Panc1 (cell line): ENCODE data around the gene GPD2. TPM values are rescaled to one million over a fixed set of nuclear protein-coding genes. Genes with fewer than 3 reads are reported as not detected.

Source experiments
- ATAC-seq: fragments of 200-7000 bp; cut with Tn5 transposase; 2 replicates; pipeline ENCODE4 v1.9.1; 2020; ENCODE audit warnings: mild to moderate bottlenecking, moderate library complexity
- BruUV-seq: library from RNA; stranded (reverse); fragments of 400-500 nt; replicated peaks from 2 replicates; lab custom pipeline; 2021; lab: Mats Ljungman, UMichigan
- CTCF ChIA-PET: fragments of 300-600 bp; sonication (Branson Sonifier 250); formaldehyde crosslinking; loops from one replicate; lab custom pipeline; 2022; ENCODE audit warnings: antibody characterized with exemption; lab: Charles Lee
- POLR2A ChIA-PET: fragments of 300-600 bp; sonication (Branson Sonifier 250); formaldehyde crosslinking; loops from one replicate; lab custom pipeline; 2022; ENCODE audit warnings: antibody characterized with exemption; lab: Charles Lee
- DNase-seq: peaks from one replicate; pipeline ENCODE4 v3.0.0-alpha.2; 2010; ENCODE audit warnings: low read depth, low spot score
- H3K27ac ChIP-seq: 2 replicates; pipeline ENCODE4 v1.5.1; 2011; ENCODE audit warnings: mild to moderate bottlenecking, low read length, inconsistent platforms
- H3K27me3 ChIP-seq: fragments of 200-500 bp; sonication (Bioruptor generic); 2 replicates; pipeline ENCODE4 v1.6.0; 2014; ENCODE audit warnings: low read length, inconsistent platforms; ENCODE audit not compliant: control insufficient read depth, insufficient read depth
- H3K36me3 ChIP-seq: fragments of 200-500 bp; sonication (Bioruptor generic); 2 replicates; pipeline ENCODE4 v1.5.1; 2014; ENCODE audit warnings: inconsistent platforms, mild to moderate bottlenecking, low read length, moderate library complexity; ENCODE audit not compliant: control insufficient read depth, insufficient read depth
- H3K4me1 ChIP-seq: 2 replicates; pipeline ENCODE4 v1.5.1; 2011; ENCODE audit warnings: inconsistent platforms, mild to moderate bottlenecking, low read length, moderate library complexity; ENCODE audit not compliant: control insufficient read depth, insufficient read depth
- H3K4me3 ChIP-seq, 2 experiments: 2 replicates each; pipeline ENCODE4 v1.5.1; 2011 to 2012; ENCODE audit warnings: low read depth in 2 of 2, low read length in 2 of 2, mild to moderate bottlenecking in 2 of 2, inconsistent platforms in 1 of 2, moderate library complexity in 1 of 2
- H3K9me3 ChIP-seq: fragments of 200-500 bp; sonication (Bioruptor generic); 2 replicates; pipeline ENCODE4 v1.5.1; 2014; ENCODE audit warnings: low read depth, mild to moderate bottlenecking, inconsistent platforms, low read length, moderate library complexity; ENCODE audit not compliant: control insufficient read depth, insufficient read depth
- POLR2AphosphoS5 ChIP-seq: IDR thresholded peaks from 2 replicates; pipeline ENCODE4 v1.6.1; 2012; ENCODE audit warnings: mild to moderate bottlenecking, low read depth, low read length, moderate library complexity
- SIN3A ChIP-seq: IDR thresholded peaks from 2 replicates; pipeline ENCODE4 v1.6.1; 2012; ENCODE audit warnings: low read depth, mild to moderate bottlenecking, low read length, moderate library complexity, borderline replicate concordance; ENCODE audit not compliant: insufficient read depth
- TCF7L2 ChIP-seq: IDR thresholded peaks from 2 replicates; pipeline ENCODE4 v1.6.1; 2011; ENCODE audit warnings: mild to moderate bottlenecking, low read depth, low read length, inconsistent platforms
- in situ Hi-C: cut with HindIII; loops from 2 replicates; pipeline ENCODE4 v1.10.0; 2016; ENCODE audit warnings: low sequenced_read_pairs, low pct_unique_long_range_greater_than_20kb
- intact Hi-C: fragments of 100-400 bp; cut with micrococcal nuclease; formaldehyde crosslinking; loops from one replicate; pipeline ENCODE4 v1.10.0; 2022; ENCODE audit not compliant: unreplicated experiment
- total RNA-seq: library from RNA; stranded (reverse); gene quantifications from one replicate; pipeline ENCODE4 v1.2.1, GENCODE V29; 2021; ENCODE audit not compliant: unreplicated experiment
- TF ChIP-seq, protein P1 (sequence below), 2 experiments: IDR thresholded peaks; 2 replicates each; pipeline ENCODE4 v1.6.1; 2011 to 2012; ENCODE audit warnings: low read depth in 2 of 2, control low read depth in 1 of 2, low read length in 1 of 2, mild to moderate bottlenecking in 1 of 2, moderate library complexity in 1 of 2; ENCODE audit not compliant: insufficient read depth in 1 of 2
- TF ChIP-seq, protein P2 (sequence below): fragments of 450-650 bp; IDR thresholded peaks from 2 replicates; pipeline ENCODE4 v1.5.1; 2017; ENCODE audit warnings: mild to moderate bottlenecking

The GPD2 gene
- total RNA-seq, 1 experiment from 2014 or later, result 27.5 TPM

DNA sequence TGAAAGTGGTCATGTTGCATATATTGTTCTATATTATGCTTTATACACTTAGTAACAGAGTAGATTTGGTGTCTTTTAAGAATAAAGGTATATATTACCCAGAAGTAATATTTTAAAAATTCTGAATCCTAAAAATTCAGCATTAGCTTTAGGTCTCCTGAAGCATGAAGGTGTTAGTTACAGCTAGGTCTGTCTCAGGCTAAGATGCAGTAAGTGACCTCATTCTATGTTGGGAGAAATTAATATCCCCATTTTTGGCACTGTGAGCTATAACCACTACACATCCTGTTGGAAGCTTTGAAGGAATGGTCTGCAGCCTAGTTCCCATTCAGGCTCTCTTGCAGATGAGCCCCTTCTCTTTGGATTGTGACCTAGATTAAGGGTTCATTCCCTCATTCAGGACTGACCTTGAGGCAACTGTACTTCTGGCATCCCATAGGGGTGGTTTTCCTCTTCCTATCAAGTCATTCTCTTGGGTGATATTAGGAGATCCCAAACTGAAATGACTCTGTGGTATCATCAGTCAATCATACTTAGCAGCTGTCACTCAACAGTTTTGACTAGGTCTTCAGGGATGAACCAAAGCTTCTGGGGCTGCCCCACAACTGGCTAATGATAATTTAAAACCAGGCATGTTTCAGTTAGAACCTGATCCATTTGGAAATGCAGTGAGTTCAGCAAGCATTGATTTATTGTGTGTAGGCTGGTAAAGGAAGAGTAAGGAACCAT, 117.7 kb downstream of the GPD2 start:
- ATAC-seq, result no peak
- Histone ChIP-seq H3K27ac (no peak overlapping the region), H3K4me3 (no peak overlapping the region), H3K9me3 (no peaks in the 10 kb centered on the region), H3K27me3 (no peaks in the 10 kb centered on the region), H3K36me3 (no peaks in the 10 kb centered on the region), H3K4me1 (no peaks in the 10 kb centered on the region)
- no peak for DNase-seq
- BruUV-seq, result no TSS peak
- ChIA-PET CTCF (no interaction called here), POLR2A (no interaction called here)
- TF ChIP-seq TCF7L2 (no peak), POLR2AphosphoS5 (no peak), SIN3A (no peak)
- TF ChIP-seq, protein P1, sequence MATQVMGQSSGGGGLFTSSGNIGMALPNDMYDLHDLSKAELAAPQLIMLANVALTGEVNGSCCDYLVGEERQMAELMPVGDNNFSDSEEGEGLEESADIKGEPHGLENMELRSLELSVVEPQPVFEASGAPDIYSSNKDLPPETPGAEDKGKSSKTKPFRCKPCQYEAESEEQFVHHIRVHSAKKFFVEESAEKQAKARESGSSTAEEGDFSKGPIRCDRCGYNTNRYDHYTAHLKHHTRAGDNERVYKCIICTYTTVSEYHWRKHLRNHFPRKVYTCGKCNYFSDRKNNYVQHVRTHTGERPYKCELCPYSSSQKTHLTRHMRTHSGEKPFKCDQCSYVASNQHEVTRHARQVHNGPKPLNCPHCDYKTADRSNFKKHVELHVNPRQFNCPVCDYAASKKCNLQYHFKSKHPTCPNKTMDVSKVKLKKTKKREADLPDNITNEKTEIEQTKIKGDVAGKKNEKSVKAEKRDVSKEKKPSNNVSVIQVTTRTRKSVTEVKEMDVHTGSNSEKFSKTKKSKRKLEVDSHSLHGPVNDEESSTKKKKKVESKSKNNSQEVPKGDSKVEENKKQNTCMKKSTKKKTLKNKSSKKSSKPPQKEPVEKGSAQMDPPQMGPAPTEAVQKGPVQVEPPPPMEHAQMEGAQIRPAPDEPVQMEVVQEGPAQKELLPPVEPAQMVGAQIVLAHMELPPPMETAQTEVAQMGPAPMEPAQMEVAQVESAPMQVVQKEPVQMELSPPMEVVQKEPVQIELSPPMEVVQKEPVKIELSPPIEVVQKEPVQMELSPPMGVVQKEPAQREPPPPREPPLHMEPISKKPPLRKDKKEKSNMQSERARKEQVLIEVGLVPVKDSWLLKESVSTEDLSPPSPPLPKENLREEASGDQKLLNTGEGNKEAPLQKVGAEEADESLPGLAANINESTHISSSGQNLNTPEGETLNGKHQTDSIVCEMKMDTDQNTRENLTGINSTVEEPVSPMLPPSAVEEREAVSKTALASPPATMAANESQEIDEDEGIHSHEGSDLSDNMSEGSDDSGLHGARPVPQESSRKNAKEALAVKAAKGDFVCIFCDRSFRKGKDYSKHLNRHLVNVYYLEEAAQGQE (IDR thresholded peaks at IDR 0.05; ENCODE audit: insufficient read depth in 1 of 2, low read depth in 2 of 2, low read length in 1 of 2), result no peak
- TF ChIP-seq, protein P2, sequence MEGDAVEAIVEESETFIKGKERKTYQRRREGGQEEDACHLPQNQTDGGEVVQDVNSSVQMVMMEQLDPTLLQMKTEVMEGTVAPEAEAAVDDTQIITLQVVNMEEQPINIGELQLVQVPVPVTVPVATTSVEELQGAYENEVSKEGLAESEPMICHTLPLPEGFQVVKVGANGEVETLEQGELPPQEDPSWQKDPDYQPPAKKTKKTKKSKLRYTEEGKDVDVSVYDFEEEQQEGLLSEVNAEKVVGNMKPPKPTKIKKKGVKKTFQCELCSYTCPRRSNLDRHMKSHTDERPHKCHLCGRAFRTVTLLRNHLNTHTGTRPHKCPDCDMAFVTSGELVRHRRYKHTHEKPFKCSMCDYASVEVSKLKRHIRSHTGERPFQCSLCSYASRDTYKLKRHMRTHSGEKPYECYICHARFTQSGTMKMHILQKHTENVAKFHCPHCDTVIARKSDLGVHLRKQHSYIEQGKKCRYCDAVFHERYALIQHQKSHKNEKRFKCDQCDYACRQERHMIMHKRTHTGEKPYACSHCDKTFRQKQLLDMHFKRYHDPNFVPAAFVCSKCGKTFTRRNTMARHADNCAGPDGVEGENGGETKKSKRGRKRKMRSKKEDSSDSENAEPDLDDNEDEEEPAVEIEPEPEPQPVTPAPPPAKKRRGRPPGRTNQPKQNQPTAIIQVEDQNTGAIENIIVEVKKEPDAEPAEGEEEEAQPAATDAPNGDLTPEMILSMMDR, result no peak
- intact Hi-C loops, result no loop called here
- in situ Hi-C loops, result no loop called here

DNA sequence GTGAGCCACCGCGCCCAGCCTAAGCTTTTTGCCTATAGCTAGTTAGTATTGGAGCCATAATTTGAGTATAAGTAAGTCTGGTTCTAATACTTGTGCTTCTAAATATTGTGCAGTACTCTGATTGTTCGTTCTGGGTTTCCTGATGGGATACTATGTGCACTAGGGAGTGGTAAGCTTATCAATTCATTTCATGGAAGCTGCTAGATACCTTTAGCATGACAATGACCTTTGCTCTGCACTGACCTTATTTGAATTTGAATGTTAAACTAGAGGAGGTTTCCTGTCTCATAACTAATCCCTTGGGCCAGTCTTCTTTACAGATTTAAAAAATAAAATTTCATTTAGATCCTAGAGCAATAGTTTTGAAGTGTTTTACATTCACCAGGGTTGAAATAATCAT, 125.1 kb downstream of the GPD2 start:
- no peaks in the 10 kb centered on the region for H3K9me3 ChIP-seq
- H3K27ac ChIP-seq, result no peak overlapping the region
- no peak overlapping the region for H3K4me3 ChIP-seq
- no peaks in the 10 kb centered on the region for H3K4me1 ChIP-seq
- in situ Hi-C loops, result no loop called here
- no peak for TF ChIP-seq SIN3A
- TF ChIP-seq, protein P2, result no peak
- no peak for TF ChIP-seq TCF7L2
- TF ChIP-seq, protein P1 (IDR thresholded peaks at IDR 0.05; ENCODE audit: insufficient read depth in 1 of 2, low read depth in 2 of 2, low read length in 1 of 2), result no peak
- TF ChIP-seq POLR2AphosphoS5, result no peak
- no peaks in the 10 kb centered on the region for H3K27me3 ChIP-seq
- BruUV-seq, result no TSS peak
- ATAC-seq (no peak), DNase-seq (no peak)
- intact Hi-C loops, result no loop called here
- ChIA-PET CTCF (no interaction called here), POLR2A (no interaction called here)
- H3K36me3 ChIP-seq, result no peaks in the 10 kb centered on the region
